WTC11 (cell line): ENCODE results near the gene TMEM130. TPM values are rescaled to one million over a fixed set of nuclear protein-coding genes. Genes with fewer than 3 reads are reported as not detected.

Experiments used
- ATAC-seq: fragments of 200-7000 bp; cut with Tn5 transposase; 2 replicates; pipeline ENCODE4 v1.10.0; 2021; ENCODE audit warnings: mild to moderate bottlenecking, moderate library complexity
- CTCF ChIA-PET: fragments of 300-600 bp; sonication (Branson Sonifier 250); formaldehyde crosslinking; loops from one replicate; lab custom pipeline; 2021; ENCODE audit warnings: antibody characterized with exemption; lab: Charles Lee
- POLR2A ChIA-PET: fragments of 350-600 bp; sonication (Branson Sonifier 250); formaldehyde crosslinking; loops from one replicate; lab custom pipeline; 2021; ENCODE audit warnings: antibody characterized with exemption; lab: Charles Lee
- DNase-seq: peaks from one replicate; pipeline ENCODE4 v3.0.0; 2021; ENCODE audit warnings: low spot score
- H3K27ac Mint-ChIP-seq: 2 replicates; pipeline ENCODE4 v1.8.0; 2021; ENCODE audit warnings: mixed read lengths
- H3K27me3 Mint-ChIP-seq: 2 replicates; pipeline ENCODE4 v1.8.0; 2021; ENCODE audit warnings: low read depth, mild to moderate bottlenecking, moderate library complexity, mixed read lengths
- H3K36me3 Mint-ChIP-seq: 2 replicates; pipeline ENCODE4 v1.8.0; 2021; ENCODE audit warnings: mixed read lengths
- H3K4me1 Mint-ChIP-seq: 2 replicates; pipeline ENCODE4 v1.8.0; 2022; ENCODE audit warnings: mixed read lengths
- H3K4me3 Mint-ChIP-seq: 2 replicates; pipeline ENCODE4 v1.8.0; 2021; ENCODE audit warnings: mild to moderate bottlenecking, moderate library complexity, mixed read lengths
- H3K9me3 Mint-ChIP-seq: 2 replicates; pipeline ENCODE4 v1.8.0; 2021; ENCODE audit warnings: mixed read lengths
- AR ChIP-seq: fragments of 250-450 bp; sonication (Bioruptor Pico); IDR thresholded peaks from 2 replicates; pipeline ENCODE4 v1.9.0; 2021; ENCODE audit warnings: mild to moderate bottlenecking
- ATF2 ChIP-seq: sonication (generic); formaldehyde crosslinking; IDR thresholded peaks from 2 replicates; pipeline ENCODE4 v1.8.1; 2022; ENCODE audit warnings: low read depth, missing genetic modification reagents, borderline replicate concordance
- ATF6 ChIP-seq: sonication (generic); formaldehyde crosslinking; IDR thresholded peaks from 2 replicates; pipeline ENCODE4 v1.8.1; 2023; ENCODE audit warnings: mild to moderate bottlenecking, missing genetic modification reagents
- ELF4 ChIP-seq: sonication (generic); formaldehyde crosslinking; IDR thresholded peaks from 2 replicates; pipeline ENCODE4 v1.8.1; 2022; ENCODE audit warnings: low read depth, mild to moderate bottlenecking, moderate library complexity, missing genetic modification reagents
- EMX1 ChIP-seq: fragments of 250-450 bp; sonication (Bioruptor Pico); IDR thresholded peaks from 2 replicates; pipeline ENCODE4 v1.8.0; 2021; ENCODE audit warnings: mild to moderate bottlenecking
- ESRRA ChIP-seq: sonication (generic); formaldehyde crosslinking; IDR thresholded peaks from 2 replicates; pipeline ENCODE4 v1.8.1; 2022; ENCODE audit warnings: mild to moderate bottlenecking, missing genetic modification reagents, borderline replicate concordance
- ETV6 ChIP-seq: sonication (generic); formaldehyde crosslinking; IDR thresholded peaks from 2 replicates; pipeline ENCODE4 v1.8.1; 2022; ENCODE audit warnings: mild to moderate bottlenecking, missing genetic modification reagents
- FOXK1 ChIP-seq: sonication (generic); formaldehyde crosslinking; IDR thresholded peaks from 2 replicates; pipeline ENCODE4 v1.8.0; 2022; ENCODE audit warnings: mild to moderate bottlenecking, moderate library complexity, missing genetic modification reagents
- FOXP1 ChIP-seq: sonication (generic); formaldehyde crosslinking; IDR thresholded peaks from 2 replicates; pipeline ENCODE4 v1.8.0; 2022; ENCODE audit warnings: missing genetic modification reagents, mild to moderate bottlenecking, moderate library complexity, borderline replicate concordance
- GTF2I ChIP-seq: fragments of 250-450 bp; sonication (Bioruptor Pico); conservative IDR thresholded peaks from 2 replicates; pipeline ENCODE4 v1.4.0; 2021; ENCODE audit warnings: mild to moderate bottlenecking
- IRF2 ChIP-seq: sonication (generic); formaldehyde crosslinking; IDR thresholded peaks from 2 replicates; pipeline ENCODE4 v1.8.0; 2022; ENCODE audit warnings: low read depth, missing genetic modification reagents, borderline replicate concordance
- NFYB ChIP-seq: sonication (generic); formaldehyde crosslinking; conservative IDR thresholded peaks from 2 replicates; pipeline ENCODE4 v1.8.0; 2022; ENCODE audit warnings: low read depth, missing genetic modification reagents
- NR1H2 ChIP-seq: sonication (generic); formaldehyde crosslinking; IDR thresholded peaks from 2 replicates; pipeline ENCODE4 v1.9.0; 2021; ENCODE audit warnings: mild to moderate bottlenecking, moderate library complexity, missing genetic modification reagents
- OVOL2 ChIP-seq: fragments of 250-450 bp; sonication (Bioruptor Pico); IDR thresholded peaks from 2 replicates; pipeline ENCODE4 v1.9.0; 2021; ENCODE audit warnings: mild to moderate bottlenecking, borderline replicate concordance
- PRRX2 ChIP-seq: fragments of 250-450 bp; sonication (Bioruptor Pico); IDR thresholded peaks from 2 replicates; pipeline ENCODE4 v1.8.0; 2021; ENCODE audit warnings: mild to moderate bottlenecking
- RELA ChIP-seq: sonication (generic); formaldehyde crosslinking; IDR thresholded peaks from 2 replicates; pipeline ENCODE4 v1.8.1; 2022; ENCODE audit warnings: missing genetic modification reagents, mild to moderate bottlenecking, borderline replicate concordance
- TCF7 ChIP-seq: sonication (generic); formaldehyde crosslinking; IDR thresholded peaks from 2 replicates; pipeline ENCODE4 v1.8.0; 2022; ENCODE audit warnings: mild to moderate bottlenecking, low read depth, missing genetic modification reagents, moderate library complexity
- ZNF232 ChIP-seq: sonication (generic); formaldehyde crosslinking; IDR thresholded peaks from 2 replicates; pipeline ENCODE4 v1.8.0; 2022; ENCODE audit warnings: mild to moderate bottlenecking, missing genetic modification reagents
- ZNF396 ChIP-seq: fragments of 250-450 bp; sonication (Bioruptor Pico); IDR thresholded peaks from 2 replicates; pipeline ENCODE4 v1.8.0; 2021; ENCODE audit warnings: mild to moderate bottlenecking, moderate library complexity, borderline replicate concordance
- total RNA-seq: library from RNA; stranded (reverse); gene quantifications from 3 replicates; pipeline ENCODE4 v1.2.3, GENCODE V29; 2021
- TF ChIP-seq, protein P1 (sequence below): sonication (generic); formaldehyde crosslinking; IDR thresholded peaks from 2 replicates; pipeline ENCODE4 v1.8.1; 2023; ENCODE audit warnings: mild to moderate bottlenecking, missing genetic modification reagents
- TF ChIP-seq, protein P2 (sequence below): fragments of 250-450 bp; sonication (Bioruptor Pico); IDR thresholded peaks from 2 replicates; pipeline ENCODE4 v2.1.2; 2022; ENCODE audit warnings: mild to moderate bottlenecking, moderate library complexity
- TF ChIP-seq, protein P3 (sequence below): sonication (generic); formaldehyde crosslinking; IDR thresholded peaks from 2 replicates; pipeline ENCODE4 v1.8.1; 2023; ENCODE audit warnings: mild to moderate bottlenecking, moderate library complexity, missing genetic modification reagents

TMEM130 gene
- total RNA-seq, 1 experiment from 2014 or later, result 3.2 TPM

DNA sequence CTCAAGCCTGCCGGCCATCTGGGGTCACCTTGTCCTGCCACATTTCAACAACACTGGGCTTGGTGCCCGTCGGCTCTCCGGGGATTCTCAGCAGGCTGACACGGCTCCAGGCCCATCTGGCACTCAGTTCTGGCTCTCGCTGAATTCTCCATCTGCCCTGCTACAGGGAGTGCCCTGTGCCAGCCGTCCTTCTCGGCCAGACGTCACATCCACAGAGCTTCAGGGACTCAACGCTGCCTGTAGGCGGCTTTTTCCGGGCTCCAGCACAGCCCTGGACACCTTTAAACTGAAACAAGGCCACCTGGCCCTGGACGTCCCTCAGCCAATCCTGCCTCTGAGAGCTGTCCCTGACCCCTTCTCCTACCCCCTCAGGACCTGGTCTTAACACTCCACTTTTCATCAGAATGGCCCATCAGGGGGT lies 43.0 kb downstream of the TMEM130 start:
- H3K27me3 Mint-ChIP-seq, result no peaks in the 10 kb centered on the region; the same call in 1 of the 2 replicates
- H3K27ac Mint-ChIP-seq, result no peak overlapping the region
- H3K4me1 Mint-ChIP-seq, result peaks cover 19% of the 10 kb centered on the region
- peak; percentile 60 for ATAC-seq
- ChIA-PET CTCF (interaction anchor here (1.1 to 2.2 kb wide), 7 partner anchors 9 to 426 kb away, joined by 3 to 13 read pairs (median 4); partner anchors contain the start of genes BAIAP2L1 and NPTX2), POLR2A (no interaction called here)
- no peak overlapping the region; the same call in 1 of the 2 replicates for H3K4me3 Mint-ChIP-seq
- no peak for TF ChIP-seq ATF2
- TF ChIP-seq NFYB (CRISPR knock-in tag), result no peak
- no peak for TF ChIP-seq ELF4
- TF ChIP-seq, all 79 proteins: peak for 0
- peaks cover 10% of the 10 kb centered on the region; the same call in 1 of the 2 replicates for H3K9me3 Mint-ChIP-seq
- DNase-seq, result peak; percentile 20
- no peaks in the 10 kb centered on the region for H3K36me3 Mint-ChIP-seq

- TF ChIP-seq FOXP1 (CRISPR knock-in tag) (0 out of 2 replicates have a peak, but pooled peaks have one; percentile 53), GTF2I (CRISPR knock-in tag) (no peak)
Observed at GRCh38 chr7:98826387-98826786, 43.4 kb downstream of the TMEM130 start.

GRCh38 chr7:98823226-98823625 lies 46.6 kb downstream of the TMEM130 start:
- CTCF ChIA-PET, result interaction anchor here (1.0 to 5.2 kb wide), 4 partner anchors 8 to 402 kb away, joined by 3 to 37 read pairs (median 5); no protein-coding TSS in a partner anchor
- Mint-ChIP-seq H3K4me3 (no peak overlapping the region), H3K4me1 (peaks cover 28% of the 10 kb centered on the region), H3K36me3 (no peaks in the 10 kb centered on the region), H3K27me3 (no peaks in the 10 kb centered on the region), H3K9me3 (peaks cover 6% of the 10 kb centered on the region; the same call in 1 of the 2 replicates), H3K27ac (no peak overlapping the region)
- ATAC-seq, result no peak
- no peak for DNase-seq
- POLR2A ChIA-PET, result no interaction called here
- no peak for TF ChIP-seq AR
- no peak for TF ChIP-seq TCF7
- TF ChIP-seq ZNF232 (CRISPR knock-in tag), result no peak
- no peak for TF ChIP-seq ATF6
- TF ChIP-seq PRRX2, result no peak
- no peak for TF ChIP-seq RELA (CRISPR knock-in tag)
- TF ChIP-seq NR1H2 (CRISPR knock-in tag), result no peak
- TF ChIP-seq, protein P1, sequence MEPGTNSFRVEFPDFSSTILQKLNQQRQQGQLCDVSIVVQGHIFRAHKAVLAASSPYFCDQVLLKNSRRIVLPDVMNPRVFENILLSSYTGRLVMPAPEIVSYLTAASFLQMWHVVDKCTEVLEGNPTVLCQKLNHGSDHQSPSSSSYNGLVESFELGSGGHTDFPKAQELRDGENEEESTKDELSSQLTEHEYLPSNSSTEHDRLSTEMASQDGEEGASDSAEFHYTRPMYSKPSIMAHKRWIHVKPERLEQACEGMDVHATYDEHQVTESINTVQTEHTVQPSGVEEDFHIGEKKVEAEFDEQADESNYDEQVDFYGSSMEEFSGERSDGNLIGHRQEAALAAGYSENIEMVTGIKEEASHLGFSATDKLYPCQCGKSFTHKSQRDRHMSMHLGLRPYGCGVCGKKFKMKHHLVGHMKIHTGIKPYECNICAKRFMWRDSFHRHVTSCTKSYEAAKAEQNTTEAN, result no peak
- TF ChIP-seq ETV6, result no peak
- no peak for TF ChIP-seq OVOL2 (CRISPR knock-in tag)
- no peak for TF ChIP-seq FOXK1 (CRISPR knock-in tag)
- TF ChIP-seq ESRRA, result no peak
- TF ChIP-seq, protein P2, sequence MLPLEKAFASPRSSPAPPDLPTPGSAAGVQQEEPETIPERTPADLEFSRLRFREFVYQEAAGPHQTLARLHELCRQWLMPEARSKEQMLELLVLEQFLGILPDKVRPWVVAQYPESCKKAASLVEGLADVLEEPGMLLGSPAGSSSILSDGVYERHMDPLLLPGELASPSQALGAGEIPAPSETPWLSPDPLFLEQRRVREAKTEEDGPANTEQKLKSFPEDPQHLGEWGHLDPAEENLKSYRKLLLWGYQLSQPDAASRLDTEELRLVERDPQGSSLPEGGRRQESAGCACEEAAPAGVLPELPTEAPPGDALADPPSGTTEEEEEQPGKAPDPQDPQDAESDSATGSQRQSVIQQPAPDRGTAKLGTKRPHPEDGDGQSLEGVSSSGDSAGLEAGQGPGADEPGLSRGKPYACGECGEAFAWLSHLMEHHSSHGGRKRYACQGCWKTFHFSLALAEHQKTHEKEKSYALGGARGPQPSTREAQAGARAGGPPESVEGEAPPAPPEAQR (CRISPR knock-in tag), result no peak
- no peak for TF ChIP-seq EMX1 (CRISPR knock-in tag)
- TF ChIP-seq, protein P3, sequence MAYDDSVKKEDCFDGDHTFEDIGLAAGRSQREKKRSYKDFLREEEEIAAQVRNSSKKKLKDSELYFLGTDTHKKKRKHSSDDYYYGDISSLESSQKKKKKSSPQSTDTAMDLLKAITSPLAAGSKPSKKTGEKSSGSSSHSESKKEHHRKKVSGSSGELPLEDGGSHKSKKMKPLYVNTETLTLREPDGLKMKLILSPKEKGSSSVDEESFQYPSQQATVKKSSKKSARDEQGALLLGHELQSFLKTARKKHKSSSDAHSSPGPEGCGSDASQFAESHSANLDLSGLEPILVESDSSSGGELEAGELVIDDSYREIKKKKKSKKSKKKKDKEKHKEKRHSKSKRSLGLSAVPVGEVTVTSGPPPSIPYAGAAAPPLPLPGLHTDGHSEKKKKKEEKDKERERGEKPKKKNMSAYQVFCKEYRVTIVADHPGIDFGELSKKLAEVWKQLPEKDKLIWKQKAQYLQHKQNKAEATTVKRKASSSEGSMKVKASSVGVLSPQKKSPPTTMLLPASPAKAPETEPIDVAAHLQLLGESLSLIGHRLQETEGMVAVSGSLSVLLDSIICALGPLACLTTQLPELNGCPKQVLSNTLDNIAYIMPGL, result no peak
- no peak for TF ChIP-seq IRF2
- no peak for TF ChIP-seq ZNF396 (CRISPR knock-in tag)

More at GRCh38 chr7:98826387-98826786, 43.4 kb downstream of the TMEM130 start:
- Mint-ChIP-seq H3K4me1 (peaks cover 19% of the 10 kb centered on the region), H3K4me3 (no peak overlapping the region), H3K27me3 (no peaks in the 10 kb centered on the region; the same call in 1 of the 2 replicates), H3K36me3 (no peaks in the 10 kb centered on the region), H3K27ac (no peak overlapping the region), H3K9me3 (peaks cover 10% of the 10 kb centered on the region; the same call in 1 of the 2 replicates)
- CTCF ChIA-PET, result interaction anchor here (1.1 to 2.2 kb wide), 5 partner anchors 10 to 425 kb away, joined by 4 to 13 read pairs (median 4); partner anchors contain the start of gene BAIAP2L1
- ATAC-seq, result peak; percentile 16
- no peak for DNase-seq
- POLR2A ChIA-PET, result no interaction called here
